GM21423 (cell line): ENCODE results near the gene ITPK1.
"Not testable (repeated sequence)": the region's sequence is repeated elsewhere in the genome, so short reads cannot be mapped to it uniquely, and the experiment has no call there.

Experiments used
- ATAC-seq: cut with Tn5 transposase; IDR thresholded peaks from one replicate; pipeline ENCODE4 v1.9.1; 2021; ENCODE audit warnings: mild to moderate bottlenecking, moderate library complexity; ENCODE audit not compliant: unreplicated experiment

ITPK1 gene

GRCh38 chr14:93105856-93106255 lies 9.9 kb downstream of the ITPK1 start:
- not testable (repeated sequence) for ATAC-seq

DNA sequence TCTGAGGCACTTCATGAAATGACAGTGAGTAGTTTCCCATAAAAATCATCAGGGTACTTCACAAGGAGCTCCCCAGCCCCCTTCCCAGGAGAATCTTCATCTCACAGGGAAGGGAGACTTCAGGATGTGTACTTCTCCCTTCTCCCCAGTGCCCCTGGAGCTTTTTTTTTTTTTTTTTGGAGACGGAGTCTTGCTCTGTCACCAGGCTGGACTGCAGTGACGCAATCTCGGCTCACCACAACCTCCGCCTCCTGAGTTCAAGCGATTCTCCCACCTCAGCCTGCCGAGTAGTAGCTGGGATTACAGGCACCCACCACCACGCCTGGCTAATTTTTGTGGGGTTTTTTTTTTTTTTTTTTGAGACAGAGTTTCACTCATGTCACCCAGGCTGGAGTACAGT lies 10.4 kb downstream of the ITPK1 start:
- ATAC-seq = no peak

- ATAC-seq = no peak
Measured at GRCh38 chr14:93104961-93105360, 10.8 kb downstream of the ITPK1 start.

DNA sequence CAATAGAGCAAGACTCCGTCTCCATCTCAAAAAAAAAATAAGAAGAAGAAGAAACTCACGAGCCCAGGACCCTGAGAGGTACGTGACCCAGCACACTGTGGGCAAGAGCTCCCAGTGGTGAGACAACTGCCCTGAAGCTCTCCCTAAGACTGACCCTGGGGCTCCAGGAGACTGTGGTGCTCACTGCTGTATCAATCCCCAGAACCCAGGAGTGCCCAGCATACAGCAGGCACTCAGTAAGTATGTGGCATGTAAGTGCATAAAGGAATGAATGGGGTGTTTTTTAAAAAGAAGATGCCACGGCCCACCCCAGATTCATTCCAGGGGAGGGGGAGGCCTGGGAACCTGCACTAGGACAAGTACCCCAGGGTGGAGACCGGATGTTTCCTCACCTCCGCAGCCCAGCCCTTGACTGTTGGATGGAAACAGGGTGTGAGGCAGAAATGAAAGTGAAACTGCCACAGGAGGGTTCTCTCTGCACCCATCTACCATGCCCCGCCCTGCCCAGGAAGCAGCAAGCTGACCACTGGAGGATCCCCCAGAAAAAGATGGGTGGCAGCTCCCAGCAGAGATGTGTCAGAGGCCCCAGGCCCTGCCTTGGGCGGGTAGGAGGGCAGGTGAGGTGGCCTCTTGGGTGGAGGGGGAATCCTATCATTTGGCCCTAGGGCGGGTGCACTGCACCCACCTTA lies 12.2 kb downstream of the ITPK1 start:
- ATAC-seq = peak; percentile 93

GRCh38 chr14:93102141-93102540 lies 13.6 kb downstream of the ITPK1 start:
- no peak for ATAC-seq

DNA sequence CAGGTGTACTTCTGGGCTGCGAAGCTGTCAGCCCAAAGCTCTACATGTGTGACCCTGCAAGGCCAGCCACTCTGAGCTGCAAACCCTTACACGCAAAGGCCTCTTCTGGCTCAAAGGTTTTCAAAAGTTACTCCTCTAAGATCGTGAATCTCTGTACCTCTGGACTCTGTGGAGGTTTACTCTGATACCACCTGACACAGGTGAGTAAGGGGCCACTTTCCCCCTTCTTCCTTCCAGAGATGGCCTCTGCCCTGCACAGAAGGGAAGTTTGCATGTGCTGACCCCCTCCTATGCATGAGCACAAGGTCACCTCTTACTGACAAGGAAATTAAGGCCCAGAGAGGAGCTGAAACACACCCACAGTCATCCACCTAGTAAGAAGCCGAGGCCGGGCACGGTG lies 14.5 kb downstream of the ITPK1 start:
- no peak for ATAC-seq

DNA sequence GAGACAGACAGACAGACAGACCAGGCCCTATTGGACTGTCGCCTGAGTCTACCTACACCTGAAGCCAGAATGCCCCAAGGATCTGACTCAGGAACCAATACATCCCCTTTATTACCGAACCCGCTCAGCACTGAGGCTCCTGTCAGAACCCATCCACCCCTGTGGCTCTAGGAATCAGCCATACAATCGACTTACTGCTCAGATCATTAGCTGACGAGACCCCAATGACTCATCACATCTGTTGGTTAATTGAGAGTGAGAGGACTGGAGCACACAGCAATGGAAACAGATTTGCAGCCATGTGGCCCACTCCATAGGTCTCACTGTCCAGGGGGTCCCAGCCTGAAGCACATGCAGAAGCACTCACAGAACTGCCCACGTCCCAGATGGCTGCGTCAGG lies 15.2 kb downstream of the ITPK1 start:
- ATAC-seq = no peak

DNA sequence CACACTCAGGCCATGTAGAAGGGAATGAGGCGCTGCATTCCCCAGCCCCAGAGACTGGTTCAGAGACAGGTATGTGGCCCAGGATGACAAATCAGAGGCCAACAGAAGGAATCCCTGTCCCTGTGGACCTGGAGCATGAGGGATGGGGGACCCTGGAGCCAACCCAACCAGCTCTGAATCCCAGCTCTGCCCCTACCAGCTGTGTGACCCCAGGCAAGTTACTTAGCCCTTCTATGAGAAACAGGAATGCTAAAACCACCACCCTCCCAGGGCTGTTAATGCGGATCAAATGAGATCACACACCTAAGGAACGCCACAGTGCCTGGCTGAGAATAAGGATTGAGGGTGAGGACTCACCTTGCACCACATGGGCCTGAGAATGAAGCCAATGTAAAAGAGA lies 15.6 kb downstream of the ITPK1 start:
- ATAC-seq = no peak

DNA sequence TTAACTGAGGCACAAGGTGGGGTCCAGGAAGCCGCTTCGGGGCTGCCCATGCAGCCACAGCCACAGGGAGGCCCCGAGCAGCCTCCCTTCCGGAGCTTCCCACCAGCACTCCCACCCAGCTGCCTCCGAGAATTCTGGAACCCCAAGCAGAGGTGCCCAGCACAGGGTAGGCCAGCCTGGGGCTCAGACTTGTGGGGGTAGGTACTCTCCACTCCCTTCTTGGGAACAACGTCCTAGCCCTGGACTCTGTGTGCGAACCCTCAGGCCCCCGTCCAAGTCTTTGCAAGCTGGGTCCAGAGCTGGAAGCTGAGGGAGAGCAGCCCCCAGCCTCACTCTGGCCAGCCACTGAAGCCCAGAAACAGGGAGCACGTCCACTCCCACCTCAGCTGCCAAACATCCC lies 16.1 kb downstream of the ITPK1 start:
- no peak for ATAC-seq

- no peak for ATAC-seq
Measured at GRCh38 chr14:93099196-93099595, 16.5 kb downstream of the ITPK1 start.

GRCh38 chr14:93096691-93097322 lies 18.9 kb downstream of the ITPK1 start:
- ATAC-seq = no peak

GRCh38 chr14:93095742-93096510 lies 19.8 kb downstream of the ITPK1 start:
- no peak for ATAC-seq

DNA sequence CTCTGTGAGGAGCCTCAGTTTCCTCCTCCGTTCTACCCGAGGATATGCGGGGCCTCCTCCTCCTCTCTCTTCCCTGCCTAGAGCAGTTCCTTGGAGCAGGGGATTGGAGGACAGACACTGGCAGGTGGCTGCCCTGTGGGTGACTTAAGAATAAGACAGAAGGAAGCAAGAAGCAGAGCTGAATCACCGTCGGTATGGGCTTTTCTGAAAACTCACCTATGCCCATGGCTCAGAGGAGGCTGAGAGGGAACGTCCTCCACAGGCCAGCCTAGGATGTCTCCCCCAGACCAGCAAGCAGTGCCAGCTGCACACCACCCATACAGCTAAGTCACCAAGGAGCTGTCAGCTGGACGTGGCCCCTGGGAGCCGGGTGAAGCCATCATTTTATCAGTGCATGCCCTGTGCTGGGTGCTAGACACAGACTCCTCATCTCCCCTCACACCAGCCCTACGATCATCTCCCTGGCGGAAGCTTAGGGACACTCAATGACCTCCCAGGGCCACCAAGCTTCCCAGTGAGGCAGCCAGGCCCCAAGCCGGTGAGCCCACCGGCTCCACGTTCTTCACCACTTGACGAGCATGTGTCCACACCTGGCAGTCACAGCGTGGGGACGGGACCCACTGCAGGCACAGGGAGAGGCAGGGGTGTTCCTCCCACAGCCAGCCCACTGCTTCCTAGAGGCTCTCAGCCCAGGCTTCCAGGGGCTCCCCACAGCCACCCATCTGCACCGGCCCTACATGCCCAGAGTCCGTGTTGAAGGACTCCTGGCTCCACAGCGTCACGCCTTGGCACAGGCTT lies 21.4 kb downstream of the ITPK1 start:
- no peak for ATAC-seq

- ATAC-seq = no peak
Measured at GRCh38 chr14:93092606-93093556, 22.8 kb downstream of the ITPK1 start.

- ATAC-seq = no peak
Measured at GRCh38 chr14:93091666-93092065, 24.1 kb downstream of the ITPK1 start.

- ATAC-seq = no peak
Measured at GRCh38 chr14:93090826-93091555, 24.7 kb downstream of the ITPK1 start.

DNA sequence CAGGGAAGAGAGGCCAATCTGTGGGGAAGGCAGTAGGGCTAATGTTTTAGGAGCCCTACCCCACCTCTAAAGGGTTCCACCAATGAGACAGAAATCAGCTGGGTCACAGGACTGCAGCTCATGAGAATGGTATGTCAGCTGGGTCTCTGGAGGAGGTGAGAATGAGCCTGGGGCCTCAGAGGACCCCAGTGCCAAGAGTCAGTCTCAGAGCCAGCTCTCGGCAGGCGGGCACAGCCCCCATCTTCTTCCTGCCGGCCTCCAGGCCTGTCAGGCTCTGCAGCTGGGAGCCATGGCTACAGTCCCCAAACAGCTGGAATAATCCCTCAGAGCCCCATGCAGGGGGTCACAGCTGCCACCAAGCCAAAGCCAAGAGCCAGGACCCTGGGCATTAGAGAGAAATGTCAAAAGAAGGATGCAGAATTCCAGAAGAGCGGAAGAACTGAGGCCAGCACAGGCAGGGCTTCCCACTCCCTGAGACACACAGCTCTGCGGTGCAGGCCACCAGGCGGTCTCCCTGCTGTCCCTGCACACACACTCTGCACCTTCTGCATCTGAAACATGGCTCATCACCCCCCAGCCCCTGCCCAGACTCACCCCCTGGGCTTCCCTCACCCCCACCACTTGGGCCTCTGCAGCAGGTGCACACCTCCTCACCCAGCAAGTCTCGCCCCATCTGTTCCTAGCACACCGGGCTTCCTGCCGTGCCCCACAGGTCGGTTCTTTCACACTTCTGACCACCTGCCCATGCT lies 26.0 kb downstream of the ITPK1 start:
- no peak for ATAC-seq

- peak; percentile 50 for ATAC-seq
Measured at GRCh38 chr14:93086441-93087055, 29.2 kb downstream of the ITPK1 start.
